SH-SY5Y (cell line): ENCODE measurements around the gene NSD1.

Experiments used
- GATA2 ChIP-seq: IDR thresholded peaks from 2 replicates; pipeline ENCODE4 v1.6.1; 2011; ENCODE audit warnings: mild to moderate bottlenecking, low read depth, low read length
- GATA3 ChIP-seq: IDR thresholded peaks from 2 replicates; pipeline ENCODE4 v1.6.1; 2011; ENCODE audit warnings: low read depth, mild to moderate bottlenecking, low read length, moderate library complexity

GRCh38 chr5:177320879-177321278 lies 187.3 kb downstream of the NSD1 start:
- TF ChIP-seq GATA3 (no peak), GATA2 (no peak)
